Esophagus muscularis mucosa (tissue), 4 donors: ENCODE results near the gene MDFIC2. TPM values are rescaled to one million over a fixed set of nuclear protein-coding genes. Genes with fewer than 3 reads are reported as not detected.

Experiments used
- DNase-seq: peaks from one replicate; pipeline ENCODE4 v3.0.0-alpha.2; 2017; ENCODE audit errors: extremely low spot score
- H3K27ac ChIP-seq, 4 donors: fragments of 200-600 bp; sonication (generic); replicated peaks in 1 of 4; 1 replicate in 3 of 4; 2 replicates in 1 of 4; pipeline ENCODE4 v1.5.1; 2016 to 2019; ENCODE audit warnings: mild to moderate bottlenecking in 1 of 4
- H3K27me3 ChIP-seq, 4 donors: fragments of 200-600 bp; sonication (generic); one replicate each; pipeline versions ENCODE4 v1.5.1 to v1.6.0; 2016 to 2019
- H3K36me3 ChIP-seq, 4 donors: fragments of 200-600 bp; sonication (generic); one replicate each; pipeline ENCODE4 v1.5.1; 2016 to 2019
- H3K4me1 ChIP-seq, 4 donors: fragments of 200-600 bp; sonication (generic); one replicate each; pipeline ENCODE4 v1.5.1; 2016 to 2019
- H3K4me3 ChIP-seq, 4 donors: fragments of 200-600 bp; sonication (generic); 1 replicate in 2 of 4; 2 replicates in 2 of 4; pipeline ENCODE4 v1.5.1; 2016 to 2019; ENCODE audit warnings: mild to moderate bottlenecking in 4 of 4, moderate library complexity in 1 of 4
- H3K9me3 ChIP-seq, 4 donors: fragments of 200-600 bp; sonication (generic); 1 replicate in 3 of 4; 2 replicates in 1 of 4; pipeline ENCODE4 v1.5.1; 2016 to 2019
- EP300 ChIP-seq: sonication (generic); formaldehyde crosslinking; IDR thresholded peaks from one replicate; pipeline ENCODE4 v1.6.1; 2017; ENCODE audit warnings: antibody characterized with exemption
- POLR2A ChIP-seq: fragments of 450-650 bp; IDR thresholded peaks from one replicate; pipeline ENCODE4 v1.6.1; 2017; ENCODE audit warnings: antibody characterized with exemption, moderate library complexity, mild to moderate bottlenecking, low read depth
- POLR2AphosphoS5 ChIP-seq, 2 donors: sonication (generic); formaldehyde crosslinking; IDR thresholded peaks; one replicate each; pipeline ENCODE4 v1.6.1; 2017; ENCODE audit warnings: antibody characterized with exemption in 2 of 2
- WGBS: methylation state at CpG from one replicate; pipeline ENCODE4 v1.1.5; 2018; 5-methylcytosine and 5-hydroxymethylcytosine counted together
- intact Hi-C: fragments of 100-400 bp; cut with DNase I; formaldehyde crosslinking; loops from one replicate; pipeline ENCODE4 v1.15.1; 2023
- total RNA-seq, 4 donors: library from RNA; depleted of rRNA; stranded (reverse); fragments of >200 nt; gene quantifications; one replicate each; pipeline versions ENCODE4 v1.1.0 to v1.2.1, GENCODE V29; 2016
- TF ChIP-seq, protein P1 (sequence below), 3 experiments: fragments of 200-600 bp in 2 of 3; fragments of 450-650 bp in 1 of 3; sonication (generic) in 2 of 3; IDR thresholded peaks; one replicate each; pipeline ENCODE4 v1.5.1; 2017 to 2019; ENCODE audit warnings: antibody characterized with exemption in 3 of 3, mild to moderate bottlenecking in 2 of 3, moderate library complexity in 1 of 3

The MDFIC2 gene
- total RNA-seq, 4 donors from 2014 or later, result not detected

- H3K9me3 ChIP-seq, result no peaks in the 10 kb centered on the region
- H3K4me3 ChIP-seq, result no peak overlapping the region
- peaks cover 0 to 18% (median 4%) of the 10 kb centered on the region in 4 donors for H3K4me1 ChIP-seq
- intact Hi-C loops, result no loop called here
- 83% methylated on average over 2 of the region's 2 CpGs for WGBS
- no peak overlapping the region for H3K27ac ChIP-seq
- no peak for DNase-seq
- H3K36me3 ChIP-seq, result no peaks in the 10 kb centered on the region
- TF ChIP-seq, protein P1, sequence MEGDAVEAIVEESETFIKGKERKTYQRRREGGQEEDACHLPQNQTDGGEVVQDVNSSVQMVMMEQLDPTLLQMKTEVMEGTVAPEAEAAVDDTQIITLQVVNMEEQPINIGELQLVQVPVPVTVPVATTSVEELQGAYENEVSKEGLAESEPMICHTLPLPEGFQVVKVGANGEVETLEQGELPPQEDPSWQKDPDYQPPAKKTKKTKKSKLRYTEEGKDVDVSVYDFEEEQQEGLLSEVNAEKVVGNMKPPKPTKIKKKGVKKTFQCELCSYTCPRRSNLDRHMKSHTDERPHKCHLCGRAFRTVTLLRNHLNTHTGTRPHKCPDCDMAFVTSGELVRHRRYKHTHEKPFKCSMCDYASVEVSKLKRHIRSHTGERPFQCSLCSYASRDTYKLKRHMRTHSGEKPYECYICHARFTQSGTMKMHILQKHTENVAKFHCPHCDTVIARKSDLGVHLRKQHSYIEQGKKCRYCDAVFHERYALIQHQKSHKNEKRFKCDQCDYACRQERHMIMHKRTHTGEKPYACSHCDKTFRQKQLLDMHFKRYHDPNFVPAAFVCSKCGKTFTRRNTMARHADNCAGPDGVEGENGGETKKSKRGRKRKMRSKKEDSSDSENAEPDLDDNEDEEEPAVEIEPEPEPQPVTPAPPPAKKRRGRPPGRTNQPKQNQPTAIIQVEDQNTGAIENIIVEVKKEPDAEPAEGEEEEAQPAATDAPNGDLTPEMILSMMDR (IDR thresholded peaks at IDR 0.05), result no peak
- TF ChIP-seq EP300 (no peak), POLR2A (no peak), POLR2AphosphoS5 (IDR thresholded peaks at IDR 0.05) (no peak)
- H3K27me3 ChIP-seq, result no peaks in the 10 kb centered on the region
Observed at GRCh38 chr3:70244422-70244821, 68.0 kb downstream of the MDFIC2 start.

DNA sequence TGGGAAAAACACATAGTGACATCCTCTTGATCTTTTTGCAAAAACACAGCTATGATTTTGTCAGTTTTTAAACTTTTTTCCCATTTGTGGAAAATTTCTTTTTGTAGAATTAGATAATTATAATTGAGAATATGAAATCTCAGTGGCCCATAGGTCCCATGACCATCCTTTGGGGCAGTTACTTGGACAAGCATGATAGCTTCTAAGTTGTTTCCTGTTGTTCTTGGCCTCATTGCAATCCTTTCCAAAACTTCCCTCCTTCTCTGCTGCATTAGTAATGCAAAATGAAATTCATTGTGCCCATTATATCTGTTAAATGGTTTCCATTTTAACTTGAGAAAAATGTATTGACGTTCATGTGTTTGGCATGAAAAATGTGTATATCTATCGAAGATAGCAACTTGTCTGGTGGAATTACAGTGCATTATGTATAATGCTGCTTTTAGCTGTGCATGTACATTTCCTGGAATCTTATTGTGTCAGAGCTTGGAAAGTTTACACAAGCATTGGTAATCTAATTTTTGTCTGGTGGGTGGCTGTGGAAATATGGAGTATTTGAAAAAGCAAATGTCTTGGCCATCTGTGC, 70.0 kb downstream of the MDFIC2 start:
- 70% methylated on average over 2 of the region's 2 CpGs for WGBS
- intact Hi-C loops, result no loop called here
- no peak for DNase-seq

DNA sequence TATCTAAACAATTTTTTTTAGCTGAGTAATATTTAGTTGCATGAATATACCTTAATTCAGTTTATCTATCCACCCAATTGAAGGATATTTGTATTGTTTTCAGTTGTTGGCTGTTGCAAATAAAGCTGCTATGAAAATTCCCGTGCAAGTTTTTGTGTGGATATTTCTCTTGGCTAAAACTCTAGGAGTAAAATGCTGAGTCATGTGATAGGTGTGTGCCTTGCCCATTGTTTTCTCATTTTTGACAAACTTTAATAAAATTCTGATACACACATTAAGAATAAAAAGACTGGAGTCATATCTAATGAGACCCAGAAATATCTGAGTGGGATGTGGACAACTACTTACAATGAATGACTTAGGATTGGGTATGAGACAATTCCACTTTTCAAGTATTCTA, 78.6 kb downstream of the MDFIC2 start:
- Histone ChIP-seq H3K4me1 (no peaks in the 10 kb centered on the region), H3K27ac (no peak overlapping the region), H3K4me3 (no peak overlapping the region), H3K36me3 (no peaks in the 10 kb centered on the region), H3K9me3 (no peaks in the 10 kb centered on the region), H3K27me3 (no peaks in the 10 kb centered on the region)
- intact Hi-C loops, result no loop called here
- DNase-seq, result no peak
- 81% methylated on average over 1 of the region's 1 CpG for WGBS
- TF ChIP-seq POLR2A, result no peak
- TF ChIP-seq, protein P1 (IDR thresholded peaks at IDR 0.05), result no peak
- TF ChIP-seq EP300, result no peak
- no peak for TF ChIP-seq POLR2AphosphoS5 (IDR thresholded peaks at IDR 0.05)

More for the DNA sequence above, 70.0 kb downstream of the MDFIC2 start:
- peaks cover 0 to 13% (median 0%) of the 10 kb centered on the region in 4 donors for H3K4me1 ChIP-seq
- no peaks in the 10 kb centered on the region for H3K9me3 ChIP-seq
- TF ChIP-seq EP300, result no peak
- TF ChIP-seq, protein P1 (IDR thresholded peaks at IDR 0.05), result no peak
- TF ChIP-seq POLR2A, result no peak
- TF ChIP-seq POLR2AphosphoS5 (IDR thresholded peaks at IDR 0.05), result no peak
- H3K27me3 ChIP-seq, result no peaks in the 10 kb centered on the region
- no peak overlapping the region for H3K4me3 ChIP-seq
- no peaks in the 10 kb centered on the region for H3K36me3 ChIP-seq
- no peak overlapping the region for H3K27ac ChIP-seq

- Histone ChIP-seq H3K9me3 (no peaks in the 10 kb centered on the region), H3K36me3 (no peaks in the 10 kb centered on the region), H3K27me3 (no peaks in the 10 kb centered on the region), H3K4me1 (no peaks in the 10 kb centered on the region), H3K4me3 (no peak overlapping the region), H3K27ac (no peak overlapping the region)
- no peak for DNase-seq
- no peak for TF ChIP-seq EP300
- TF ChIP-seq, protein P1 (IDR thresholded peaks at IDR 0.05), result no peak
- TF ChIP-seq POLR2A, result no peak
- TF ChIP-seq POLR2AphosphoS5 (IDR thresholded peaks at IDR 0.05), result no peak
- intact Hi-C loops, result no loop called here
- WGBS, result 90% methylated on average over 5 of the region's 5 CpGs
Observed at GRCh38 chr3:70233112-70233511, 79.3 kb downstream of the MDFIC2 start.

DNA sequence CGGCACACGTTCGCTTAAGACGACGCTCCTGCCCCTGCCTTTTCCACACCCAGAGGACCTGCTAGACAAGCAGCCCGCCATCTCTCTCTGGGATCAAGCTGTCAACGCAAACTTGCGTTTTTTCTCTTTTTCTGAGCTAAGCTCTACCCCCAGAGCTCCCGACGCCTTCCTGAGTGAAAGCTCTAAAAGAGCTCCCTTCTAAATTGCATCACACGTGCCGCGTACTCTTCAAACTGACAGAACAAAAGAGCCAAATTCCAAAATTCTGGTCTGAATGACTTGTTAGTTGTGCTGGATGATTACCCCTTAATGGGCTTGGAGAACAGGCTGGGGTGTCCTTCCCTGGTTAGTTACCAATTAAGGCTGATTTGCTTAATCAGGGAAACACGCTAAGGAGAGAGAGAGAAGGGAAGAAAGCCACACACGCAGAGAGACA, 81.2 kb downstream of the MDFIC2 start:
- H3K4me3 ChIP-seq, result no peak overlapping the region
- no peak for DNase-seq
- H3K4me1 ChIP-seq, result no peaks in the 10 kb centered on the region
- TF ChIP-seq POLR2A (no peak), POLR2AphosphoS5 (IDR thresholded peaks at IDR 0.05) (no peak), EP300 (no peak)
- TF ChIP-seq, protein P1 (IDR thresholded peaks at IDR 0.05), result no peak
- intact Hi-C loops, result no loop called here
- no peaks in the 10 kb centered on the region for H3K36me3 ChIP-seq
- no peaks in the 10 kb centered on the region for H3K9me3 ChIP-seq
- WGBS, result 93% methylated on average over 15 of the region's 15 CpGs
- H3K27ac ChIP-seq, result no peak overlapping the region
- H3K27me3 ChIP-seq, result no peaks in the 10 kb centered on the region
